Heart right ventricle (tissue), 16 donors: ENCODE data around the gene JAKMIP1. TPM values are rescaled to one million over a fixed set of nuclear protein-coding genes. Genes with fewer than 3 reads are reported as not detected.
A peak's percentile ranks its signal among the peaks of the same experiment; 100 is the strongest.

Experiments used
- ATAC-seq, 8 donors: fragments of 200-7000 bp; cut with Tn5 transposase; one replicate each; pipeline ENCODE4 v1.9.1; 2020; ENCODE audit warnings: mild to moderate bottlenecking in 8 of 8, moderate library complexity in 8 of 8, moderate number of reproducible peaks in 1 of 8
- DNase-seq, 2 donors: peaks; one replicate each; pipeline ENCODE4 v3.0.0-alpha.2; 2020
- H3K27ac ChIP-seq, 10 donors: fragments of 200-600 bp; sonication (generic) in 2 of 10; one replicate each; pipeline versions ENCODE4 v1.5.0 to v1.8.0; 2020 to 2022; ENCODE audit warnings: mild to moderate bottlenecking in 3 of 10
- H3K27me3 ChIP-seq, 7 donors: fragments of 200-600 bp; one replicate each; pipeline ENCODE4 v1.8.0; 2021 to 2022; ENCODE audit warnings: mild to moderate bottlenecking in 2 of 7
- H3K36me3 ChIP-seq, 9 donors: fragments of 200-600 bp; sonication (generic) in 1 of 9; one replicate each; pipeline versions ENCODE4 v1.5.0 to v1.8.0; 2020 to 2022; ENCODE audit warnings: mild to moderate bottlenecking in 2 of 9
- H3K4me1 ChIP-seq, 9 donors: fragments of 200-600 bp; sonication (generic) in 1 of 9; one replicate each; pipeline versions ENCODE4 v1.5.0 to v1.8.0; 2020 to 2022; ENCODE audit warnings: mild to moderate bottlenecking in 4 of 9
- H3K4me3 ChIP-seq, 10 donors: fragments of 200-600 bp; sonication (generic) in 2 of 10; one replicate each; pipeline versions ENCODE4 v1.5.0 to v1.8.0; 2020 to 2022; ENCODE audit warnings: mild to moderate bottlenecking in 7 of 10, moderate library complexity in 2 of 10
- H3K9me3 ChIP-seq, 11 donors: fragments of 200-600 bp in 10 of 11; sonication (generic) in 2 of 11; one replicate each; pipeline versions ENCODE4 v1.5.0 to v1.8.0; 2013 to 2022; ENCODE audit warnings: mild to moderate bottlenecking in 2 of 11, control low read depth in 1 of 11, moderate library complexity in 1 of 11
- CTCF ChIP-seq, 9 donors: fragments of 200-600 bp; sonication (generic) in 2 of 9; IDR thresholded peaks; one replicate each; pipeline versions ENCODE4 v1.5.0 to v1.8.0; 2021 to 2022; ENCODE audit warnings: antibody characterized with exemption in 9 of 9, mild to moderate bottlenecking in 5 of 9, moderate library complexity in 1 of 9
- WGBS, 2 donors: extraction: QIAGEN DNeasy Blood & Tissue Kit; methylation state at CpG; one replicate each; pipeline ENCODE4 v1.1.7; 2013; ENCODE audit warnings: inconsistent platforms in 1 of 2; 5-methylcytosine and 5-hydroxymethylcytosine counted together
- intact Hi-C, 10 donors: fragments of 100-400 bp; cut with DNase I; formaldehyde crosslinking; loops; one replicate each; pipeline versions ENCODE4 v1.11.1 to v1.14.2; 2022
- polyA plus RNA-seq, 2 donors: library from polyadenylated mRNA; stranded (reverse); fragments of 200-250 nt; gene quantifications; one replicate each; pipeline ENCODE4 v1.2.3, GENCODE V29; 2013
- total RNA-seq, 10 donors: library from RNA; stranded (reverse); fragmentation: NEBNext Ultra II Directional in 3 of 10; extraction: Animal tissue kit (Norgen Biotek cat#: 25700) in 3 of 10; gene quantifications; one replicate each; pipeline versions ENCODE4 v1.2.1 to v1.2.4, GENCODE V29; 2021 to 2023
- donor health status: Arrhythmogenic right ventricular cardiomyopathy.
- donor health status: ischemic (EF 13 %, LVEDD 7.1; RV severe dilation, severe dysfunction).
- donor health status: healthy with polysubstance abuse.
- donor health status: DM: no; HTN: yes; CAD: no.
- donor health status: DM: no; HTN: no; CAD: no.
- donor health status: ischemic (EF 25% LVEDD 6.9; RV normal size, moderate dysfunction).
- donor health status: ischemic (EF 25% LVEDD 5.7; RV mildly dilated, moderate dysfunction).
- donor health status: healthy.
- donor health status: DM: yes; HTN: yes; CAD: no.
- donor health status: Ischemic cardiomyopathy.
- donor health status: ischemic (EF 35%, LVEDD 5.7; RV mildly dilated, moderate dysfunction).
- donor health status: nonischemic (EF 11% LVEDD 7.7; RV severe dilation, severe dysfunction).
- donor health status: DM: yes; HTN: yes; CAD: no.
- donor health status: PGD.
- donor health status: ischemic (EF 29% LVEDD 5.4; RV normal size, mild dysfunction).
- donor health status: nonischemic (EF 23%, LVEDD 6.1; RV moderate dilation, normal function).

Gene JAKMIP1
- total and polyA plus RNA-seq, 12 donors, result 0.04 to 0.76 (median 0.14) TPM; not detected in 8

DNA sequence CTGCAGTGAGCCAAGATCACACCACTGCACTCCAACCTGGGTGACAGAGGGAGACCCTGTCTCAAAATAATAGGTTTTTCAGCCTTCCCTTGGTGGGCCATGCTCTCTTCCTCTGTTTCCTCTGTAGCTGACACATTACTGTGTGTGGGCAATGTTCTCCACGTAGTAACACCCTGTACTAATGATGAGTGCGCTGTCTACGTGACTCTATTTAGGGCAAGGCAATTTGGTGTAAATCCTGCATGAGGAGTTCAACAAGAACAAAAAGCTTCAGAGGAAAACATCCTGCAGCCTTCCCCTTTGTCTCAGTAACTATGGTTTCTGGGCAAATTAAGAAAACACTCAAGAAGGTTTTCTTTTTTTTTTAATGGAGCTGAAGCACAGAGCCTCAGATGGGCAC is 24.4 kb upstream of the JAKMIP1 start:
- no peak for TF ChIP-seq CTCF (IDR thresholded peaks at IDR 0.05)
- Histone ChIP-seq H3K4me3 (no peak overlapping the region), H3K4me1 (peaks cover 0 to 9% (median 0%) of the 10 kb centered on the region in 9 donors), H3K27me3 (peaks cover 5 to 58% (median 44%) of the 10 kb centered on the region in 7 donors), H3K27ac (no peak overlapping the region), H3K36me3 (no peaks in the 10 kb centered on the region), H3K9me3 (peaks cover 0 to 8% (median 0%) of the 10 kb centered on the region in 11 donors)
- DNase-seq (no peak), ATAC-seq (no peak)
- 68 to 75% methylated on average over 3 of the region's 3 CpGs for WGBS, 2 donors
- intact Hi-C loops, result no loop called here

DNA sequence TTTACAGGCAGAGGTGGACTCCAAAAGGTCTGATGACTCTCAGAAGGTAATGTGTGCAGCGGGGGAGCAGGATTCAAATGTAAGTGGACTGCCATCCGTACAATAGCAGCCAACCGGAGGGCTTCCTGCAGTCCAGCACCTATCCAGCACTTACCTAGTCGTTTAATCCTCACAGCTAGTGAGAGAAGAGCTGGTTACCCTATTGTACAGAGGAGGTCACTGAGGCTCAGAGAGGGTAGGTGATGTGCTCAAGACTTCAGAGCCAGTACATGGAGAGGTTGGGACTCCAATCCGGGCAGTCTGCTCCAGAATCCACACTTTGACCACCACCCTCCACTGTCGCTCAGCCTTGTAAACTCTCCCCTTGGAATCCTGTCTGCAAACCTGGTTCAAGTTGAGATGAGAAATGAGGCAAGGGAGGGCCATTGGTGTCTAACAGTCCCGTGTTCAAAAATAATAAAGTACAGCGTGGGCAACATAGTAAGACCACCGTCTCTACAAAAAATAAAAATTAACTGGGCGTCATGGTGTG is 22.5 kb upstream of the JAKMIP1 start:
- intact Hi-C loops, result no loop called here
- H3K4me3 ChIP-seq, result no peak overlapping the region
- peaks cover 0 to 8% (median 0%) of the 10 kb centered on the region in 11 donors for H3K9me3 ChIP-seq
- peaks cover 0 to 9% (median 0%) of the 10 kb centered on the region in 9 donors for H3K4me1 ChIP-seq
- WGBS, 2 donors, result 60 to 63% methylated on average over 10 of the region's 10 CpGs
- ATAC-seq (no peak), DNase-seq (no peak)
- TF ChIP-seq CTCF (IDR thresholded peaks at IDR 0.05), result no peak
- H3K36me3 ChIP-seq, result no peaks in the 10 kb centered on the region
- peaks cover 5 to 70% (median 51%) of the 10 kb centered on the region in 7 donors for H3K27me3 ChIP-seq
- H3K27ac ChIP-seq, result no peak overlapping the region

DNA sequence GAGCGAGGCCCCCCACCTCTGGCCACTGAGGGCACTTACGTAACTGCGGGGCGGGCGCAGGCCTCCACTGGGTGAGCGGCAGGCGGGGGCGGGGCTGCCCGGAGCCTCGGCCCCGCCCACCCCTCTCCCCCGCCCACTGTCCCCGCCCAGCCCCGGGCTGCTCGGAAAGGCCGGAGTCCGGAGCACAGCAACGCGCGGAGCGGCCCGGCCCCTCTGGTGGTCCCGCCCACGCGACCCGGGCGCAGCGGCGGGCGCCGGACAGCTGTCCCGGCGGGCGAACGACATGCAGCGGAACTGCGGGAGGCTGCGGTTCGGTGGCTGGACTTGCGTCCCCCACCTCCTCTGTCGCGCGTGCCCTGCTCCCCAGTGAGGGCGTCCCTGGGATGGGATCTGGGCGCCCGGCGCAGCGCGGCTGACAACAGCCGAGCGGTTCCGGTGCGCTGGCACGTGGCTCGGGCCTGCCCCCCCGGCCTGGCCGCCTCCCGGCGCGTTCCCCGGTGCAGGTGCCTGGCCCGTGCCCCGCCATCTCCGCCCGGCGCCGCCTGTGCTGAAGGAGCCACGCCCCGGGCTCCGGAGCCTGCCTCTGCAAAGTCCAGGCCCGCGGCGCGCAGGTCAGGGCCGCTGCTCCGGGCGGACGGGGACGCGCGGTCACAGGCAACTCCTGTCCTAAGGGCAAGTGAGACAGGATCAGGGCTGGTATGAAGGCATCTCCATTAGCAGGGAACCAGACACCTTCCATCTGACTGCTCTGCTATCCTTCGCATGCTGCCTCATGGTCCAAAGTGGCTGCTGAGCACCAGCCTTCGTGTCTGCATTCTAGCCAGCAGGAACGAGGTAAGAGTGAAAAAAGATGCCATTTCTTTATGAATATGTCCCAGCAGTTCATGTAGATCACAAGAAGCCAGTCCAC is 21.8 kb upstream of the JAKMIP1 start:
- H3K4me3 ChIP-seq, result peak overlapping the region in 9 of 10 donors; percentile 19 to 42 (median 32)
- H3K27ac ChIP-seq, result no peak overlapping the region
- 7 to 9% methylated on average over 77 to 84 of the region's 84 CpGs for WGBS, 2 donors
- H3K36me3 ChIP-seq, result no peaks in the 10 kb centered on the region
- H3K4me1 ChIP-seq, result peaks cover 0 to 9% (median 0%) of the 10 kb centered on the region in 9 donors
- H3K27me3 ChIP-seq, result peaks cover 5 to 75% (median 51%) of the 10 kb centered on the region in 7 donors
- peak; percentile 32 to 37 for DNase-seq
- no peak for TF ChIP-seq CTCF (IDR thresholded peaks at IDR 0.05)
- intact Hi-C loops, result no loop called here
- peak; percentile 71 to 88 (median 82) for ATAC-seq
- H3K9me3 ChIP-seq, result peaks cover 0 to 8% (median 0%) of the 10 kb centered on the region in 11 donors

DNA sequence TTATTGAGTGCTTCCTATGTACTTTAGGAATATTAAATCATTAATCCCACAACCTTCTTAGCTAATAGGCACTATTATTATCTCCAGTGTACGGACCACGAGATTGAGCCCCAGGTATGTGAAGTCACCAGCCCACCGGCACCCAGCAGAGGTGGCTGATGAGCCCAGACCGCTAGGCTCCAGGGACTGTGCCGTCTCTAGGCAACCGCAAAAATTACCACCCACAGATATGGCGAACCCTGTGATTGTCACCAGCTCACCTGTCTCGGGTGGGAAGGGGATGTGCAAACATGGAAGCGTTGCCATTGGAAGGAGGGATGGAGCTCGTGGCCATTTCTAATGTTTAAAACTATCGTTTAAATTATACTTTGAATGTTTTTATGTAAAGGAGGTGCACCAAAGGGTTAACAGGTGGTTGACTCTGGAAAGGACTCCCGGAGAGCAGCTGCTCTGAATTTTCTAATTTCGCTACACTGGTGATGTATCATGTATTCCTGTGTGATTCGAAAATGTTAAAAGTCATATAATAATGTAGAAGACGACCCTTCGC is 21.0 kb upstream of the JAKMIP1 start:
- H3K27me3 ChIP-seq, result peaks cover 5 to 75% (median 49%) of the 10 kb centered on the region in 7 donors
- intact Hi-C loops, result no loop called here
- peak overlapping the region in 8 of 10 donors; percentile 19 to 42 (median 31) for H3K4me3 ChIP-seq
- no peak for TF ChIP-seq CTCF (IDR thresholded peaks at IDR 0.05)
- H3K4me1 ChIP-seq, result peaks cover 0 to 9% (median 0%) of the 10 kb centered on the region in 9 donors
- peak in 1 of 8 donors; percentile 35 for ATAC-seq
- WGBS, 2 donors, result 14 to 16% methylated on average over 16 of the region's 16 CpGs
- no peaks in the 10 kb centered on the region for H3K36me3 ChIP-seq
- no peak overlapping the region for H3K27ac ChIP-seq
- DNase-seq, result no peak
- H3K9me3 ChIP-seq, result peaks cover 0 to 12% (median 0%) of the 10 kb centered on the region in 11 donors
